8988T (cell line): Measurements from ENCODE around the gene NFIB.

Experiments
- DNase-seq: peaks from one replicate; pipeline ENCODE4 v3.0.0; 2011

The NFIB gene

GRCh38 chr9:14236591-14236990 is 77.3 kb downstream of the NFIB start:
- no peak for DNase-seq

GRCh38 chr9:14232111-14232510 is 81.8 kb downstream of the NFIB start:
- no peak for DNase-seq

GRCh38 chr9:14231196-14231990 is 82.5 kb downstream of the NFIB start:
- DNase-seq: no peak

GRCh38 chr9:14228602-14229001 is 85.3 kb downstream of the NFIB start:
- DNase-seq: no peak

GRCh38 chr9:14226855-14227532 is 86.9 kb downstream of the NFIB start:
- no peak for DNase-seq

GRCh38 chr9:14223081-14223480 is 90.9 kb downstream of the NFIB start:
- DNase-seq: no peak

- DNase-seq: no peak
These were observed 91.6 kb downstream of the NFIB start for GRCh38 chr9:14222149-14222835.

GRCh38 chr9:14221558-14221957 is 92.4 kb downstream of the NFIB start:
- no peak for DNase-seq

- DNase-seq: no peak
These were observed 92.8 kb downstream of the NFIB start for GRCh38 chr9:14221119-14221518.

GRCh38 chr9:14220256-14220655 is 93.7 kb downstream of the NFIB start:
- no peak for DNase-seq

GRCh38 chr9:14219850-14220249 is 94.1 kb downstream of the NFIB start:
- DNase-seq: no peak

GRCh38 chr9:14218253-14218652 is 95.7 kb downstream of the NFIB start:
- no peak for DNase-seq

- no peak for DNase-seq
These were observed 97.2 kb downstream of the NFIB start for GRCh38 chr9:14216612-14217194.

- DNase-seq: no peak
These were observed 98.3 kb downstream of the NFIB start for GRCh38 chr9:14215614-14216013.

GRCh38 chr9:14214693-14215092 is 99.2 kb downstream of the NFIB start:
- DNase-seq: no peak

- DNase-seq: no peak
These were observed 99.8 kb downstream of the NFIB start for GRCh38 chr9:14214065-14214684.

GRCh38 chr9:14213504-14213903 is 100.4 kb downstream of the NFIB start:
- no peak for DNase-seq

GRCh38 chr9:14212697-14213420 is 101.1 kb downstream of the NFIB start:
- no peak for DNase-seq

- DNase-seq: no peak
These were observed 101.9 kb downstream of the NFIB start for GRCh38 chr9:14212077-14212476.

- DNase-seq: no peak
These were observed 102.4 kb downstream of the NFIB start for GRCh38 chr9:14211564-14211963.

- DNase-seq: no peak
These were observed 103.5 kb downstream of the NFIB start for GRCh38 chr9:14210428-14210827.
